OCI-LY3 (cell line): ENCODE measurements around the gene UPB1.

Experiments
- H2AFZ ChIP-seq: fragments of 200-600, 300-600 bp; shearing (Covaris generic); 2 replicates; pipeline ENCODE4 v1.6.0; 2014; ENCODE audit warnings: antibody characterized with exemption, low read depth, low read length
- H3K27ac ChIP-seq: fragments of 200-600, 300-600 bp; sonication (generic); 2 replicates; pipeline ENCODE4 v1.5.1; 2014; ENCODE audit warnings: mild to moderate bottlenecking, low read length, moderate library complexity, mixed read lengths
- H3K27me3 ChIP-seq: fragments of 200-600, 300-600 bp; sonication (generic); 2 replicates; pipeline ENCODE4 v1.6.1; 2014; ENCODE audit warnings: low read depth, low read length, mixed read lengths
- H3K36me3 ChIP-seq: fragments of 200-600, 300-600 bp; sonication (generic); replicated peaks from 2 replicates; pipeline ENCODE3; 2014; ENCODE audit warnings: low read depth, low read length, mixed read lengths
- H3K4me1 ChIP-seq: fragments of 300-600, 200-600 bp; sonication (generic); 2 replicates; pipeline ENCODE4 v1.6.1; 2014; ENCODE audit warnings: low read length, mixed read lengths
- H3K4me2 ChIP-seq: fragments of 200-600, 300-600 bp; sonication (generic); 2 replicates; pipeline ENCODE4 v1.6.1; 2014; ENCODE audit warnings: low read length, mixed read lengths
- H3K4me3 ChIP-seq: fragments of 300-600, 200-600 bp; sonication (generic); 2 replicates; pipeline ENCODE4 v1.5.1; 2014; ENCODE audit warnings: antibody characterized with exemption, mild to moderate bottlenecking, low read length, moderate library complexity
- H3K79me2 ChIP-seq: fragments of 300-600, 200-600 bp; shearing (Covaris generic); 2 replicates; pipeline ENCODE4 v1.6.1; 2014; ENCODE audit warnings: mild to moderate bottlenecking, low read length, mixed read lengths
- H3K9ac ChIP-seq: fragments of 300-600, 200-600 bp; shearing (Covaris generic); 2 replicates; pipeline ENCODE4 v1.6.0; 2014; ENCODE audit warnings: mild to moderate bottlenecking, low read length, moderate library complexity
- H3K9me3 ChIP-seq: fragments of 200-600, 300-600 bp; shearing (Covaris generic); 2 replicates; pipeline ENCODE4 v1.6.1; 2014; ENCODE audit warnings: low read length, mixed read lengths; ENCODE audit not compliant: insufficient read depth
- H4K20me1 ChIP-seq: fragments of 200-600, 300-600 bp; sonication (generic); 2 replicates; pipeline ENCODE4 v1.6.1; 2016; ENCODE audit warnings: low read length, mixed read lengths; ENCODE audit not compliant: insufficient read depth
- CTCF ChIP-seq: fragments of 200-600, 300-600 bp; sonication (generic); IDR thresholded peaks from 2 replicates; pipeline ENCODE4 v1.5.1; 2014; ENCODE audit warnings: antibody characterized with exemption, low read length, low read depth
- EZH2phosphoT487 ChIP-seq: fragments of 200-600 bp; shearing (Covaris generic); IDR thresholded peaks from 2 replicates; pipeline ENCODE4 v1.6.1; 2018; ENCODE audit warnings: antibody characterized with exemption, mixed run types, low read depth

The UPB1 gene

GRCh38 chr22:24451162-24451561, 44.0 kb upstream of the UPB1 start:
- Histone ChIP-seq H3K9ac (no peak overlapping the region), H3K36me3 (no peaks in the 10 kb centered on the region), H3K79me2 (no peaks in the 10 kb centered on the region), H4K20me1 (no peaks in the 10 kb centered on the region), H3K4me1 (no peaks in the 10 kb centered on the region), H3K9me3 (no peaks in the 10 kb centered on the region), H3K4me2 (no peak overlapping the region), H3K27me3 (no peaks in the 10 kb centered on the region), H3K4me3 (no peak overlapping the region), H3K27ac (no peak overlapping the region), H2AFZ (no peak overlapping the region)
- no peak for TF ChIP-seq CTCF
- no peak for TF ChIP-seq EZH2phosphoT487

GRCh38 chr22:24453853-24454252, 41.3 kb upstream of the UPB1 start:
- Histone ChIP-seq H3K4me3 (no peak overlapping the region), H3K27ac (no peak overlapping the region), H3K9ac (no peak overlapping the region), H2AFZ (no peak overlapping the region), H3K4me1 (no peaks in the 10 kb centered on the region), H4K20me1 (no peaks in the 10 kb centered on the region), H3K27me3 (no peaks in the 10 kb centered on the region), H3K36me3 (no peaks in the 10 kb centered on the region), H3K9me3 (no peaks in the 10 kb centered on the region), H3K79me2 (no peaks in the 10 kb centered on the region), H3K4me2 (no peak overlapping the region)
- TF ChIP-seq CTCF, result no peak
- TF ChIP-seq EZH2phosphoT487, result no peak

- Histone ChIP-seq H4K20me1 (no peaks in the 10 kb centered on the region), H3K36me3 (no peaks in the 10 kb centered on the region), H2AFZ (no peak overlapping the region), H3K27ac (no peak overlapping the region), H3K27me3 (no peaks in the 10 kb centered on the region), H3K9me3 (no peaks in the 10 kb centered on the region), H3K79me2 (no peaks in the 10 kb centered on the region), H3K4me1 (peaks cover under 1% of the 10 kb centered on the region), H3K4me3 (no peak overlapping the region), H3K4me2 (no peak overlapping the region), H3K9ac (no peak overlapping the region)
- TF ChIP-seq EZH2phosphoT487 (no peak), CTCF (no peak)
Observed at GRCh38 chr22:24455039-24455438, 40.1 kb upstream of the UPB1 start.

GRCh38 chr22:24455751-24456426, 39.2 kb upstream of the UPB1 start:
- Histone ChIP-seq H3K9me3 (no peaks in the 10 kb centered on the region), H3K4me3 (no peak overlapping the region), H3K9ac (no peak overlapping the region), H3K36me3 (no peaks in the 10 kb centered on the region), H3K4me1 (peaks cover 9% of the 10 kb centered on the region), H2AFZ (no peak overlapping the region), H3K4me2 (no peak overlapping the region), H3K27me3 (no peaks in the 10 kb centered on the region), H4K20me1 (no peaks in the 10 kb centered on the region), H3K27ac (no peak overlapping the region), H3K79me2 (no peaks in the 10 kb centered on the region)
- TF ChIP-seq CTCF, result no peak
- TF ChIP-seq EZH2phosphoT487, result no peak
